K562 (cell line): Measurements from ENCODE around the gene PDK1. TPM values are rescaled to one million over a fixed set of nuclear protein-coding genes. Genes with fewer than 3 reads are reported as not detected.
"Not testable (repeated sequence)": the region's sequence is repeated elsewhere in the genome, so short reads cannot be mapped to it uniquely, and the experiment has no call there.

Experiments used
- ATAC-seq: fragments of 200-7000 bp; cut with Tn5 transposase; 3 replicates; pipeline ENCODE4 v1.9.1; 2020; ENCODE audit warnings: moderate library complexity
- BruUV-seq: library from RNA; stranded (reverse); fragments of 400-500 nt; replicated peaks from 2 replicates; lab custom pipeline; 2021; lab: Mats Ljungman, UMichigan
- CTCF ChIA-PET: fragments of 300-600 bp; formaldehyde crosslinking; extraction: SDS; loops from one replicate; lab custom pipeline; 2021; ENCODE audit warnings: low intra/inter-chr PET ratio; lab: Yijun Ruan, JAX
- POLR2A ChIA-PET: fragments of 300-600, 350-650 bp; sonication (Branson Sonifier 250); formaldehyde crosslinking; extraction: SDS; loops from one replicate; lab custom pipeline; 2021; ENCODE audit warnings: antibody characterized with exemption, inconsistent platforms; lab: Yijun Ruan, JAX
- DNase-seq, 4 experiments: peaks; one replicate each; pipeline versions ENCODE4 v3.0.0 to v3.0.0-alpha.2; 2011 to 2018; ENCODE audit warnings: low spot score in 3 of 4, mixed read lengths in 3 of 4; ENCODE audit errors: extremely low read depth in 1 of 4
- FAIRE-seq: peaks from 2 replicates; lab custom pipeline; 2011; peaks lifted over from hg19 to GRCh38; lab: Jason Lieb, UNC
- H2AFZ ChIP-seq: 2 replicates; pipeline ENCODE4 v1.6.0; 2011; ENCODE audit warnings: low read depth, low read length, control low read depth, inconsistent platforms
- H3K27ac ChIP-seq: fragments of 200-600 bp; 3 replicates; pipeline ENCODE4 v1.8.0; 2011; ENCODE audit warnings: low read depth, mild to moderate bottlenecking, control low read depth, inconsistent platforms, low read length, moderate library complexity, mixed read lengths; ENCODE audit errors: extremely low read depth
- H3K27me3 ChIP-seq, 2 experiments: fragments of 300-600 bp in 1 of 2; 2 replicates in 1 of 2; 3 replicates in 1 of 2; pipeline versions ENCODE4 v1.6.0 to v1.8.0; 2011; ENCODE audit warnings: inconsistent platforms in 2 of 2, low read length in 2 of 2, mild to moderate bottlenecking in 1 of 2, mixed read lengths in 1 of 2, moderate library complexity in 1 of 2; ENCODE audit not compliant: control insufficient read depth in 2 of 2, insufficient read depth in 2 of 2
- H3K36me3 ChIP-seq: fragments of 300-600 bp; 3 replicates; pipeline ENCODE4 v1.8.0; 2011; ENCODE audit warnings: mild to moderate bottlenecking, low read length, inconsistent platforms; ENCODE audit not compliant: control insufficient read depth, insufficient read depth
- H3K4me1 ChIP-seq, 2 experiments: fragments of 200-600 bp in 1 of 2; replicated peaks in 1 of 2; 2 replicates in 1 of 2; 3 replicates in 1 of 2; pipeline versions ENCODE4 v1.5.1 to v1.8.0; 2011; ENCODE audit warnings: inconsistent platforms in 2 of 2, low read length in 2 of 2, mild to moderate bottlenecking in 1 of 2, mixed read lengths in 1 of 2, moderate library complexity in 1 of 2; ENCODE audit not compliant: control insufficient read depth in 2 of 2, insufficient read depth in 2 of 2
- H3K4me2 ChIP-seq: 2 replicates; pipeline ENCODE4 v1.6.1; 2011; ENCODE audit warnings: low read length, control low read depth, inconsistent platforms, mixed read lengths; ENCODE audit not compliant: insufficient read depth
- H3K4me3 ChIP-seq: fragments of 200-600 bp; sonication (generic), shearing (Covaris generic); 2 replicates; pipeline ENCODE4 v1.5.1; 2016; ENCODE audit warnings: control low read depth, inconsistent platforms
- H3K79me2 ChIP-seq: fragments of 200-600 bp; 3 replicates; pipeline ENCODE4 v1.8.0; 2011; ENCODE audit warnings: low read length, inconsistent platforms; ENCODE audit not compliant: control insufficient read depth, insufficient read depth
- H3K9ac ChIP-seq, 2 experiments: 2 replicates each; pipeline versions ENCODE4 v1.6.0 to v1.6.1; 2011; ENCODE audit warnings: low read depth in 2 of 2, low read length in 2 of 2, control low read depth in 1 of 2, inconsistent platforms in 1 of 2, mild to moderate bottlenecking in 1 of 2, mixed read lengths in 1 of 2; ENCODE audit not compliant: insufficient read depth in 1 of 2
- H3K9me1 ChIP-seq: one replicate; pipeline ENCODE4 v1.6.0; 2011; ENCODE audit warnings: inconsistent platforms, mild to moderate bottlenecking, low read length, moderate library complexity; ENCODE audit not compliant: control insufficient read depth, insufficient read depth
- H3K9me3 ChIP-seq: replicated peaks from 2 replicates; pipeline ENCODE4 v1.5.1; 2011; ENCODE audit warnings: low read depth, low read length, inconsistent platforms; ENCODE audit not compliant: control insufficient read depth, insufficient read depth
- H4K20me1 ChIP-seq: replicated peaks from 2 replicates; pipeline ENCODE4 v1.6.1; 2011; ENCODE audit warnings: low read length, inconsistent platforms, mixed read lengths; ENCODE audit not compliant: control insufficient read depth, insufficient read depth
- ARID1B ChIP-seq: fragments of 450-650 bp; IDR thresholded peaks from 2 replicates; pipeline ENCODE4 v1.6.1; 2016; ENCODE audit warnings: antibody characterized with exemption, mild to moderate bottlenecking, inconsistent platforms
- ETS1 ChIP-seq: conservative IDR thresholded peaks from 2 replicates; pipeline ENCODE4 v1.6.1; 2011; ENCODE audit warnings: low read depth, mild to moderate bottlenecking, low read length; ENCODE audit not compliant: control insufficient read depth
- ETV1 ChIP-seq: fragments of 450-650 bp; conservative IDR thresholded peaks from 2 replicates; pipeline ENCODE4 v1.6.1; 2016; ENCODE audit warnings: missing genetic modification characterization, control low read depth, low read depth, missing compliant biosample characterization
- FOS ChIP-seq: IDR thresholded peaks from 3 replicates; pipeline ENCODE4 v1.6.1; 2011; ENCODE audit not compliant: insufficient read length; ENCODE audit errors: extremely low read depth
- HNRNPUL1 ChIP-seq: fragments of 200-400 bp; formaldehyde crosslinking; IDR thresholded peaks from 2 replicates; pipeline ENCODE4 v1.6.1; 2017; ENCODE audit warnings: low read length
- JUN ChIP-seq, 2 experiments: sonication (generic) in 1 of 2; formaldehyde crosslinking in 1 of 2; IDR thresholded peaks; 2 replicates each; pipeline versions ENCODE4 v1.6.1 to v1.8.0; 2012 to 2022; ENCODE audit warnings: borderline replicate concordance in 2 of 2, mild to moderate bottlenecking in 2 of 2, improper control_type of control experiment in 1 of 2, low read depth in 1 of 2, low read length in 1 of 2, missing genetic modification reagents in 1 of 2
- JUND ChIP-seq, 2 experiments: IDR thresholded peaks; 2 replicates in 1 of 2; 3 replicates in 1 of 2; pipeline ENCODE4 v1.6.1; 2011; ENCODE audit warnings: borderline replicate concordance in 2 of 2, low read depth in 2 of 2, low read length in 2 of 2, improper control_type of control experiment in 1 of 2, missing biosample characterization in 1 of 2, missing genetic modification characterization in 1 of 2, missing genetic modification reagents in 1 of 2
- NR1H2 ChIP-seq: sonication (generic); formaldehyde crosslinking; IDR thresholded peaks from 2 replicates; pipeline ENCODE4 v1.4.0; 2020; ENCODE audit warnings: mild to moderate bottlenecking, missing genetic modification reagents
- RBBP5 ChIP-seq: fragments of 200-600 bp; sonication (generic); IDR thresholded peaks from 2 replicates; pipeline ENCODE4 v1.6.1; 2012; ENCODE audit warnings: borderline replicate concordance, mild to moderate bottlenecking, low read length, control low read depth, inconsistent platforms; ENCODE audit not compliant: insufficient read depth, poor library complexity, severe bottlenecking
- SPI1 ChIP-seq: IDR thresholded peaks from 2 replicates; pipeline ENCODE4 v1.6.1; 2011; ENCODE audit warnings: low read depth, low read length, control low read depth, borderline replicate concordance
- SRSF3 ChIP-seq: fragments of 200-400 bp; formaldehyde crosslinking; IDR thresholded peaks from 2 replicates; pipeline ENCODE4 v1.6.1; 2016; ENCODE audit warnings: mild to moderate bottlenecking, low read length, moderate library complexity; ENCODE audit not compliant: insufficient read depth
- ZBTB1 ChIP-seq: sonication (generic); formaldehyde crosslinking; IDR thresholded peaks from 2 replicates; pipeline ENCODE4 v1.8.1; 2023; ENCODE audit warnings: missing genetic modification reagents, low read depth, mild to moderate bottlenecking, borderline replicate concordance
- WGBS: fragments of 100-300 bp; shearing (Covaris generic); methylation state at CpG from one replicate; pipeline ENCODE4 v1.1.6; 2016; ENCODE audit warnings: low coverage, mixed read lengths; ENCODE audit not compliant: insufficient coverage; ENCODE audit errors: missing lambda C conversion rate; 5-methylcytosine and 5-hydroxymethylcytosine counted together
- in situ Hi-C: fragments of 300-500 bp; cut with MboI; formaldehyde crosslinking; loops from 4 replicates; pipeline ENCODE4 v1.15.0; 2018; ENCODE audit warnings: inconsistent platforms, mixed read lengths
- intact Hi-C: fragments of 100-400 bp; cut with micrococcal nuclease; formaldehyde crosslinking; loops from 2 replicates; pipeline ENCODE4 v1.14.2; 2022
- polyA plus RNA-seq, 8 experiments: library from polyadenylated mRNA; depleted of rRNA in 4 of 8; stranded (reverse) in 5 of 8; unstranded in 3 of 8; fragments of >200 nt; fragmentation: Nextera tagmentation in 2 of 8; fragmentation: Illumina TruSeq in 1 of 8; extraction: Ambion mirVana in 2 of 8; extraction: Trizol in 1 of 8; gene quantifications; 2 replicates each; pipeline versions ENCODE4 v1.2.1 to v1.2.3, GENCODE V29; 2011 to 2014; ENCODE audit warnings: inconsistent platforms in 1 of 8, missing spikeins in 1 of 8
- total RNA-seq, 7 experiments: library from RNA; depleted of rRNA in 6 of 7; stranded (reverse); fragments of >200 nt in 6 of 7; fragmentation: Illumina TruSeq in 2 of 7; extraction: Trizol in 2 of 7; gene quantifications; 2 replicates each; pipeline versions ENCODE4 v1.2.1 to v1.2.3, GENCODE V29; 2011 to 2021; ENCODE audit warnings: low replicate concordance in 1 of 7
- TF ChIP-seq, protein P1 (sequence below): fragments of 250-450 bp; sonication (Bioruptor Pico); IDR thresholded peaks from 2 replicates; pipeline ENCODE4 v1.5.0; 2021

PDK1 gene
- total and polyA plus RNA-seq, 9 of the 15 experiments (the other 6 are each of a cell fraction or from before 2014, with no cell fraction given): 3.5 to 176 (median 13.9) TPM

- H3K27me3 ChIP-seq, H3K4me2 ChIP-seq, H3K9me3 ChIP-seq, FAIRE-seq, DNase-seq, H4K20me1 ChIP-seq, H3K27ac ChIP-seq, H3K79me2 ChIP-seq, H2AFZ ChIP-seq, H3K9me1 ChIP-seq, H3K4me3 ChIP-seq, H3K4me1 ChIP-seq, intact Hi-C loops, CTCF ChIA-PET, ATAC-seq, in situ Hi-C loops, H3K9ac ChIP-seq, BruUV-seq: not testable (repeated sequence)
- H3K36me3 ChIP-seq: peaks cover 62% of the 10 kb centered on the region
- WGBS: 94% methylated on average over 9 of the region's 9 CpGs
- POLR2A ChIA-PET: interaction anchor here (1.2 to 1.4 kb wide), 2 partner anchors 9 to 13 kb away, joined by 6 read pairs; no protein-coding TSS in a partner anchor
Measured at GRCh38 chr2:172587231-172587630, 31.3 kb downstream of the PDK1 start.

DNA sequence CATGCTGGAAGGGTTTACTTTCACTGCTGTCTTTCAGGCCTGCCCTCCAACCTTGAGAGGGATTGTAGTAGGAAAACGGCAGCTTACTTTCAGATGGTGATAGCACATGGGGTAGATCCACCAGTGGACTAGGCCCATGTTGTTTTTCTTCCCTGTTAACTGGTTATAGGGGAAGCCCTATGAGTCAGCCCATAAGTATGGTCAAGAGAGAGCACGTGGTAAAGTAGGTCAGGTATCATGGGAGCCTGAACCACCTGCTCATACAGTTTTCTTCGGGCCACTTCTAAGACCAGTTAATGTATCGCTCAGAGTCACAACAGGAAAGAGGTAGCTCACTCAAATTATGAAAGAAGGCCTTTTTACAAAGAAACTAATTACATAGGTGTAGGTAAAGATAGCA, 33.0 kb downstream of the PDK1 start:
- H3K27ac ChIP-seq: no peak overlapping the region
- TF ChIP-seq, protein P1, sequence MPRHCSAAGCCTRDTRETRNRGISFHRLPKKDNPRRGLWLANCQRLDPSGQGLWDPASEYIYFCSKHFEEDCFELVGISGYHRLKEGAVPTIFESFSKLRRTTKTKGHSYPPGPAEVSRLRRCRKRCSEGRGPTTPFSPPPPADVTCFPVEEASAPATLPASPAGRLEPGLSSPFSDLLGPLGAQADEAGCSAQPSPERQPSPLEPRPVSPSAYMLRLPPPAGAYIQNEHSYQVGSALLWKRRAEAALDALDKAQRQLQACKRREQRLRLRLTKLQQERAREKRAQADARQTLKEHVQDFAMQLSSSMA: no peak
- TF ChIP-seq JUN (IDR thresholded peaks at IDR 0.05; ENCODE audit: borderline replicate concordance, low read depth, low read length) (no peak), JUN (CRISPR knock-in tag; IDR thresholded peaks at IDR 0.05; ENCODE audit: borderline replicate concordance) (no peak), ZBTB1 (CRISPR knock-in tag) (no peak), JUND (IDR thresholded peaks at IDR 0.05; ENCODE audit: borderline replicate concordance, low read depth, low read length) (no peak), JUND (tag; IDR thresholded peaks at IDR 0.05; ENCODE audit: borderline replicate concordance, low read depth, low read length) (no peak), SPI1 (no peak), ETS1 (no peak), HNRNPUL1 (no peak), FOS (no peak), ARID1B (no peak), RBBP5 (no peak), NR1H2 (CRISPR knock-in tag) (no peak), ETV1 (tag) (no peak), SRSF3 (no peak)

More for the DNA sequence above, 33.0 kb downstream of the PDK1 start:
- H3K79me2 ChIP-seq: no peaks in the 10 kb centered on the region
- H3K27me3 ChIP-seq: no peaks in the 10 kb centered on the region
- DNase-seq (no peak), FAIRE-seq (no peak), ATAC-seq (no peak)
- in situ Hi-C loops (no loop called here), intact Hi-C loops (no loop called here)
- H3K9me3 ChIP-seq: peaks cover 6% of the 10 kb centered on the region; the same call in 1 of the 2 replicates
- H4K20me1 ChIP-seq: no peaks in the 10 kb centered on the region
- no peak overlapping the region for H3K4me2 ChIP-seq
- 69% methylated on average over 4 of the region's 4 CpGs for WGBS
- no peaks in the 10 kb centered on the region for H3K4me1 ChIP-seq
- BruUV-seq: no TSS peak
- peaks cover 66% of the 10 kb centered on the region for H3K36me3 ChIP-seq
- ChIA-PET POLR2A (no interaction called here), CTCF (no interaction called here)
- no peak overlapping the region for H3K4me3 ChIP-seq
- no peak overlapping the region for H2AFZ ChIP-seq
- no peak overlapping the region for H3K9ac ChIP-seq
- H3K9me1 ChIP-seq: no peaks in the 10 kb centered on the region
